Endothelial cell of umbilical vein (primary cell): Measurements from ENCODE around the gene CUBN. TPM values are rescaled to one million over a fixed set of nuclear protein-coding genes. Genes with fewer than 3 reads are reported as not detected.

Experiments
- BruUV-seq: library from RNA; stranded (reverse); fragments of 400-500 nt; replicated peaks from 2 replicates; lab custom pipeline; 2021; lab: Mats Ljungman, UMichigan
- CTCF ChIA-PET: fragments of 300-600, 350-600 bp; sonication (Branson Sonifier 250); formaldehyde crosslinking; loops from one replicate; lab custom pipeline; 2021; ENCODE audit warnings: antibody characterized with exemption, inconsistent platforms; lab: Charles Lee
- POLR2A ChIA-PET: fragments of 300-600, 350-600 bp; sonication (Branson Sonifier 250); formaldehyde crosslinking; loops from one replicate; lab custom pipeline; 2021; ENCODE audit warnings: antibody characterized with exemption, inconsistent platforms; lab: Charles Lee
- DNase-seq: peaks from one replicate; pipeline ENCODE4 v3.0.0-alpha.2; 2011; ENCODE audit warnings: low read depth, low spot score
- FAIRE-seq: peaks from 2 replicates; lab custom pipeline; 2011; peaks lifted over from hg19 to GRCh38; lab: Jason Lieb, UNC
- H2AFZ ChIP-seq: 2 replicates; pipeline ENCODE4 v1.6.0; 2012; ENCODE audit warnings: low read depth, low read length, control low read depth, inconsistent platforms
- H3K27ac ChIP-seq: 2 replicates; pipeline ENCODE4 v1.5.1; 2011; ENCODE audit warnings: low read depth, mild to moderate bottlenecking, control low read depth, low read length, moderate library complexity; ENCODE audit not compliant: insufficient read depth
- H3K27me3 ChIP-seq, 2 experiments: 2 replicates each; pipeline versions ENCODE4 v1.6.0 to v1.6.1; 2011; ENCODE audit warnings: low read length in 2 of 2, mixed read lengths in 1 of 2; ENCODE audit not compliant: control insufficient read depth in 2 of 2, insufficient read depth in 2 of 2
- H3K36me3 ChIP-seq, 2 experiments: 2 replicates in 1 of 2; 3 replicates in 1 of 2; pipeline ENCODE4 v1.5.1; 2011; ENCODE audit warnings: low read length in 2 of 2, mild to moderate bottlenecking in 1 of 2, moderate library complexity in 1 of 2; ENCODE audit not compliant: control insufficient read depth in 2 of 2, insufficient read depth in 2 of 2; ENCODE audit errors: extremely low read depth in 1 of 2
- H3K4me1 ChIP-seq: 3 replicates; pipeline ENCODE4 v1.5.1; 2011; ENCODE audit warnings: mild to moderate bottlenecking, low read length; ENCODE audit not compliant: control insufficient read depth, insufficient read depth; ENCODE audit errors: extremely low read depth
- H3K4me2 ChIP-seq: 2 replicates; pipeline ENCODE4 v1.6.1; 2011; ENCODE audit warnings: low read length, control low read depth, mixed read lengths; ENCODE audit not compliant: insufficient read depth
- H3K4me3 ChIP-seq, 3 experiments: fragments of 200-600 bp in 1 of 3; sonication (generic), shearing (Covaris generic) in 1 of 3; replicated peaks in 1 of 3; 2 replicates each; pipeline ENCODE4 v1.5.1; 2011 to 2016; ENCODE audit warnings: control low read depth in 3 of 3, low read length in 3 of 3, mild to moderate bottlenecking in 2 of 3, inconsistent platforms in 1 of 3, low read depth in 1 of 3, moderate library complexity in 1 of 3; ENCODE audit not compliant: insufficient read depth in 1 of 3
- H3K79me2 ChIP-seq: 2 replicates; pipeline ENCODE4 v1.6.0; 2012; ENCODE audit warnings: low read length, inconsistent platforms; ENCODE audit not compliant: control insufficient read depth, insufficient read depth
- H3K9ac ChIP-seq: replicated peaks from 2 replicates; pipeline ENCODE3; 2011; ENCODE audit warnings: low read length, control low read depth; ENCODE audit not compliant: insufficient read depth; ENCODE audit errors: extremely low read depth
- H3K9me1 ChIP-seq: replicated peaks from 3 replicates; pipeline ENCODE4 v1.6.0; 2011; ENCODE audit warnings: mild to moderate bottlenecking, low read length; ENCODE audit not compliant: control insufficient read depth, insufficient read depth; ENCODE audit errors: extremely low read depth
- H3K9me3 ChIP-seq: replicated peaks from 2 replicates; pipeline ENCODE4 v1.5.1; 2012; ENCODE audit warnings: low read length, inconsistent platforms; ENCODE audit not compliant: control insufficient read depth, insufficient read depth
- H4K20me1 ChIP-seq: replicated peaks from 2 replicates; pipeline ENCODE3; 2011; ENCODE audit warnings: mild to moderate bottlenecking, low read length; ENCODE audit not compliant: control insufficient read depth, insufficient read depth; ENCODE audit errors: extremely low read depth
- EZH2 ChIP-seq: IDR thresholded peaks from 2 replicates; pipeline ENCODE4 v1.6.1; 2012; ENCODE audit warnings: borderline replicate concordance, low read depth, mild to moderate bottlenecking, moderate library complexity, low read length, inconsistent platforms; ENCODE audit not compliant: severe bottlenecking
- FOS ChIP-seq: IDR thresholded peaks from 2 replicates; pipeline ENCODE4 v1.6.1; 2011; ENCODE audit warnings: mild to moderate bottlenecking, low read length, moderate library complexity, borderline replicate concordance; ENCODE audit not compliant: insufficient read depth
- GATA2 ChIP-seq: IDR thresholded peaks from 2 replicates; pipeline ENCODE4 v1.7.0; 2011; ENCODE audit warnings: low read depth, mild to moderate bottlenecking, moderate library complexity, mixed read lengths, low read length; ENCODE audit not compliant: insufficient read length, insufficient read depth
- JUN ChIP-seq: IDR thresholded peaks from 2 replicates; pipeline ENCODE4 v1.6.1; 2011; ENCODE audit warnings: borderline replicate concordance, low read depth; ENCODE audit not compliant: insufficient read length, insufficient read depth
- MAX ChIP-seq: IDR thresholded peaks from 2 replicates; pipeline ENCODE4 v1.6.1; 2011; ENCODE audit not compliant: insufficient read depth, insufficient read length
- MYC ChIP-seq: IDR thresholded peaks from one replicate; pipeline ENCODE4 v1.6.1; 2011; ENCODE audit warnings: mild to moderate bottlenecking, low read depth, low read length
- POLR2A ChIP-seq: IDR thresholded peaks from 2 replicates; pipeline ENCODE4 v1.6.1; 2012; ENCODE audit warnings: low read depth, mild to moderate bottlenecking, control low read depth, low read length
- POLR2AphosphoS5 ChIP-seq: IDR thresholded peaks from 2 replicates; pipeline ENCODE4 v1.6.1; 2012; ENCODE audit warnings: low read depth, mild to moderate bottlenecking, control low read depth, low read length, moderate library complexity; ENCODE audit not compliant: insufficient read depth
- dilution Hi-C: fragments of 300-500 bp; cut with MboI; formaldehyde crosslinking; loops from one replicate; pipeline ENCODE4 v1.15.0; 2019; ENCODE audit warnings: low sequenced_read_pairs; ENCODE audit not compliant: extremely low pct_ligation_motif_present
- intact Hi-C: fragments of 100-400 bp; cut with micrococcal nuclease; formaldehyde crosslinking; loops from one replicate; pipeline ENCODE4 v1.10.0; 2022
- polyA plus RNA-seq, 4 experiments: library from polyadenylated mRNA; depleted of rRNA in 3 of 4; stranded (reverse) in 3 of 4; unstranded in 1 of 4; fragments of >200 nt; gene quantifications; 2 replicates each; pipeline versions ENCODE4 v1.2.1 to v1.2.3, GENCODE V29; 2011 to 2012; ENCODE audit warnings: missing spikeins in 1 of 4
- total RNA-seq: library from RNA; stranded (reverse); gene quantifications from 2 replicates; pipeline ENCODE4 v1.2.3, GENCODE V29; 2021

CUBN gene
- total and polyA plus RNA-seq, 2 donors (not counting 3 experiments of a cell fraction or from before 2014, with no cell fraction given) = 2.7 to 4.6 TPM

GRCh38 chr10:17007418-17007770 is 122.2 kb downstream of the CUBN start:
- CTCF ChIA-PET = interaction anchor here (1.2 kb wide), 3 partner anchors 10 to 15 kb away, joined by 3 to 5 read pairs (median 3); no protein-coding TSS in a partner anchor
- peak overlapping the region; percentile 59 for H3K9ac ChIP-seq
- intact Hi-C loops = loop anchor here (2.0 kb wide), 1 partner anchor 15 kb away; no protein-coding TSS in a partner anchor

GRCh38 chr10:17006631-17007417 is 122.8 kb downstream of the CUBN start:
- H3K9ac ChIP-seq = peak overlapping the region; percentile 60
- CTCF ChIA-PET = interaction anchor here (1.0 to 1.7 kb wide), 5 partner anchors 10 to 224 kb away, joined by 3 to 8 read pairs (median 3); no protein-coding TSS in a partner anchor
- dilution Hi-C loops = no loop called here
- H3K4me1 ChIP-seq = peaks cover 63% of the 10 kb centered on the region
- no peak for TF ChIP-seq MYC
- peak; percentile 72 for TF ChIP-seq MAX
- TF ChIP-seq FOS = peak; percentile 50
- peak; percentile 32 for TF ChIP-seq GATA2
- no peak for TF ChIP-seq POLR2AphosphoS5
- TF ChIP-seq JUN = peak; percentile 93
- TF ChIP-seq POLR2A = no peak
- POLR2A ChIA-PET = interaction anchor here (0.6 to 1.5 kb wide), 6 partner anchors 10 to 225 kb away, joined by 3 to 6 read pairs (median 3); no protein-coding TSS in a partner anchor
- H3K4me2 ChIP-seq = peak overlapping the region; percentile 31
- DNase-seq (peak; percentile 88), FAIRE-seq (peak; percentile 74)
- no TSS peak for BruUV-seq
- H3K4me3 ChIP-seq = no peak overlapping the region
- no peaks in the 10 kb centered on the region for H3K36me3 ChIP-seq
- H3K27me3 ChIP-seq = no peaks in the 10 kb centered on the region
- no peaks in the 10 kb centered on the region for H3K9me3 ChIP-seq
- intact Hi-C loops = loop anchor here (1.0 to 2.0 kb wide), 3 partner anchors 14 to 55 kb away; no protein-coding TSS in a partner anchor
- H2AFZ ChIP-seq = peak overlapping the region; percentile 8
- H3K79me2 ChIP-seq = no peaks in the 10 kb centered on the region
- H4K20me1 ChIP-seq = no peaks in the 10 kb centered on the region
- no peaks in the 10 kb centered on the region for H3K9me1 ChIP-seq
- peak overlapping the region; percentile 89 for H3K27ac ChIP-seq

More at GRCh38 chr10:17007418-17007770, 122.2 kb downstream of the CUBN start:
- no peaks in the 10 kb centered on the region for H4K20me1 ChIP-seq
- POLR2A ChIA-PET = interaction anchor here (0.8 to 1.3 kb wide), 3 partner anchors 10 to 221 kb away, joined by 3 to 5 read pairs (median 3); no protein-coding TSS in a partner anchor
- peak overlapping the region; percentile 31 for H3K4me2 ChIP-seq
- H3K27ac ChIP-seq = peak overlapping the region; percentile 89
- dilution Hi-C loops = no loop called here
- FAIRE-seq = peak; percentile 54
- H3K9me1 ChIP-seq = no peaks in the 10 kb centered on the region
- no peaks in the 10 kb centered on the region for H3K36me3 ChIP-seq
- no peaks in the 10 kb centered on the region for H3K9me3 ChIP-seq
- DNase-seq = peak; percentile 56
- peaks cover 60% of the 10 kb centered on the region for H3K4me1 ChIP-seq
- no peaks in the 10 kb centered on the region for H3K27me3 ChIP-seq
- BruUV-seq = TSS peak; percentile 23
- TF ChIP-seq MYC (no peak), JUN (no peak), EZH2 (no peak), FOS (no peak), POLR2AphosphoS5 (peak; percentile 10)
- no peak overlapping the region for H3K4me3 ChIP-seq
- H2AFZ ChIP-seq = peak overlapping the region; percentile 8
- H3K79me2 ChIP-seq = no peaks in the 10 kb centered on the region
